ENCODE measurements around the gene PTPRB. TPM values are rescaled to one million over a fixed set of nuclear protein-coding genes. Genes with fewer than 3 reads are reported as not detected.

Gene PTPRB
- total RNA-seq, 1 experiment from 2014 or later = 0.33 TPM

GRCh38 chr12:70639535-70639934 lies 2.3 kb upstream of the PTPRB start:
- Histone ChIP-seq H3K9me3 (ENCODE audit: control insufficient read depth, insufficient read depth, low read depth, low read length) (no peaks in the 10 kb centered on the region), H3K27me3 (ENCODE audit: control insufficient read depth, insufficient read depth, low read length) (peaks cover 3% of the 10 kb centered on the region; the same call in 1 of the 2 replicates), H3K36me3 (ENCODE audit: control insufficient read depth, insufficient read depth, low read length) (no peaks in the 10 kb centered on the region), H3K4me1 (ENCODE audit: control insufficient read depth, insufficient read depth, low read length) (no peaks in the 10 kb centered on the region), H3K4me3 (ENCODE audit: low read depth in 2 of 2, low read length in 2 of 2) (no peak overlapping the region), H3K27ac (ENCODE audit: low read length) (no peak overlapping the region)
- BruUV-seq (replicated peaks) = no TSS peak
- TF ChIP-seq SIN3A (IDR thresholded peaks at IDR 0.05; ENCODE audit: borderline replicate concordance, insufficient read depth, low read depth, low read length) = no peak
- TF ChIP-seq, protein P1, sequence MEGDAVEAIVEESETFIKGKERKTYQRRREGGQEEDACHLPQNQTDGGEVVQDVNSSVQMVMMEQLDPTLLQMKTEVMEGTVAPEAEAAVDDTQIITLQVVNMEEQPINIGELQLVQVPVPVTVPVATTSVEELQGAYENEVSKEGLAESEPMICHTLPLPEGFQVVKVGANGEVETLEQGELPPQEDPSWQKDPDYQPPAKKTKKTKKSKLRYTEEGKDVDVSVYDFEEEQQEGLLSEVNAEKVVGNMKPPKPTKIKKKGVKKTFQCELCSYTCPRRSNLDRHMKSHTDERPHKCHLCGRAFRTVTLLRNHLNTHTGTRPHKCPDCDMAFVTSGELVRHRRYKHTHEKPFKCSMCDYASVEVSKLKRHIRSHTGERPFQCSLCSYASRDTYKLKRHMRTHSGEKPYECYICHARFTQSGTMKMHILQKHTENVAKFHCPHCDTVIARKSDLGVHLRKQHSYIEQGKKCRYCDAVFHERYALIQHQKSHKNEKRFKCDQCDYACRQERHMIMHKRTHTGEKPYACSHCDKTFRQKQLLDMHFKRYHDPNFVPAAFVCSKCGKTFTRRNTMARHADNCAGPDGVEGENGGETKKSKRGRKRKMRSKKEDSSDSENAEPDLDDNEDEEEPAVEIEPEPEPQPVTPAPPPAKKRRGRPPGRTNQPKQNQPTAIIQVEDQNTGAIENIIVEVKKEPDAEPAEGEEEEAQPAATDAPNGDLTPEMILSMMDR (IDR thresholded peaks at IDR 0.05) = no peak
- no peak for TF ChIP-seq REST (IDR thresholded peaks at IDR 0.05; ENCODE audit: insufficient read depth in 1 of 2, low read depth in 2 of 2, low read length in 1 of 2)
- no peak for TF ChIP-seq POLR2AphosphoS5 (IDR thresholded peaks at IDR 0.05; ENCODE audit: low read depth, low read length)
- ChIA-PET POLR2A (no interaction called here), CTCF (interaction anchor here (0.6 kb wide), 1 partner anchor 272 kb away, joined by 3 read pairs; no protein-coding TSS in a partner anchor)
- DNase-seq (ENCODE audit: low read depth, low spot score) (no peak), ATAC-seq (no peak)
- in situ Hi-C loops (cut with HindIII; ENCODE audit: low pct_unique_long_range_greater_than_20kb, low sequenced_read_pairs) = no loop called here
- intact Hi-C loops (cut with micrococcal nuclease; ENCODE audit: unreplicated experiment) = no loop called here

DNA sequence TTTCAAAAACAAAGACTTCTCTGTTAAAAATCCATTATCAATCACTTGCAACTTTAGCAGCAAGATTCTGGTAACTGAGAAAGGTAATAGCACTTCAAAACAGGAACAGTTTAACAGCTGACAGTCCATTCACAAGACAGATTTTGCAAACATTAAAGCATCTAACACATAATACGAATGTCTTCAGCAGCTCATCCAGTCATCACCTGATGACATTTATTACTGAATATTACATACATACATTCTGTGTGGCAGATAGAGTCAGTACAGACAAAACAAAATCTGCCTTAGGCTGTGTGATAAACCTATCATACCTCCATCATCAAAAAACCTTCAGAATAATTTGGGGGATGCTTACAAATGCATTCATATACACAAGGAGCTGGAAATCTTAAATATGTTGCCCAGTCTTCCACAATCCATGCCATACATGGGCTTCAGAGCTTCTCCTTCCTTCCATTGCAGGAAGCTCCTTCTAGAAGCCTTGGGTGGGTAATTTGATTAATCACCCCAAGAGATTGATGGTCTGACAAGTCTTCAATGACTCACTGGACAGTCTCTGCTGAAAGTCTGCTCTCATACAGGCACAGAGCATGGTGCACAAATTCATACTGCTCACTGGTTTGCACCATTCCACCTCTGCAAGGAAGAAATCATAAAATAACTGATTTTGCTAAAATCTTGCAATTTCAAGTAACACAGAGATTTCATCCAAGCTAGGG lies 1.6 kb upstream of the PTPRB start:
- ChIA-PET POLR2A (no interaction called here), CTCF (interaction anchor here (0.6 kb wide), 1 partner anchor 271 kb away, joined by 3 read pairs; no protein-coding TSS in a partner anchor)
- intact Hi-C loops (cut with micrococcal nuclease; ENCODE audit: unreplicated experiment) = no loop called here

More for the DNA sequence above, 1.6 kb upstream of the PTPRB start:
- Histone ChIP-seq H3K27me3 (ENCODE audit: control insufficient read depth, insufficient read depth, low read length) (peaks cover 3% of the 10 kb centered on the region; the same call in 1 of the 2 replicates), H3K27ac (ENCODE audit: low read length) (no peak overlapping the region), H3K4me1 (ENCODE audit: control insufficient read depth, insufficient read depth, low read length) (no peaks in the 10 kb centered on the region), H3K4me3 (ENCODE audit: low read depth in 2 of 2, low read length in 2 of 2) (no peak overlapping the region), H3K9me3 (ENCODE audit: control insufficient read depth, insufficient read depth, low read depth, low read length) (no peaks in the 10 kb centered on the region), H3K36me3 (ENCODE audit: control insufficient read depth, insufficient read depth, low read length) (no peaks in the 10 kb centered on the region)
- ATAC-seq = no peak
- no peak for DNase-seq (ENCODE audit: low read depth, low spot score)
- in situ Hi-C loops (cut with HindIII; ENCODE audit: low pct_unique_long_range_greater_than_20kb, low sequenced_read_pairs) = no loop called here
- no peak for TF ChIP-seq REST (IDR thresholded peaks at IDR 0.05; ENCODE audit: insufficient read depth in 1 of 2, low read depth in 2 of 2, low read length in 1 of 2)
- no peak for TF ChIP-seq POLR2AphosphoS5 (IDR thresholded peaks at IDR 0.05; ENCODE audit: low read depth, low read length)
- TF ChIP-seq, protein P1 (IDR thresholded peaks at IDR 0.05) = no peak
- TF ChIP-seq TCF7L2 (IDR thresholded peaks at IDR 0.05; ENCODE audit: low read depth, low read length) = no peak
- TF ChIP-seq SIN3A (IDR thresholded peaks at IDR 0.05; ENCODE audit: borderline replicate concordance, insufficient read depth, low read depth, low read length) = no peak
- no TSS peak for BruUV-seq (replicated peaks)

All from Panc1 (cell line).